ENCODE measurements around the gene L3MBTL2. TPM values are rescaled to one million over a fixed set of nuclear protein-coding genes. Genes with fewer than 3 reads are reported as not detected.

The L3MBTL2 gene
- total and polyA plus RNA-seq, 2 donors (not counting 1 experiment from before 2014, with no cell fraction given), result 22.5 to 37.3 TPM

DNA sequence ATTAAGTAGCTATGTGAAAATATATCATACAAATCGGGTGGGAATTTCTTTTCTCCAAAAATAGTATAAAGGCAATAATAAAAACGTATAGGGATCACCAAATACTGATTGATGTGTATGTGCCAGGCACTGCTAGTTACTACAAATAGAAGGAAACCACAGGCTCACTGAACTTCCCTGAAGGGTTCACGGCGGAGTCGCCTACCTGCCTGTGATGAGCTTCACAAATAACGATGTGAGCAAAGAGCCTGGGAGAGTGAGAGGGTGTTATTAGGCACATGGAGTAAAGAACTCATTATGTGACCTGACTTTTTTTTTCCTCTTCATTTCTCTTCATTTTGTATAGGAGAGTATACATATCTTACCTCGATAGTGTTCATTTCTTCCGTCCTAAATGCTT, 36.0 kb upstream of the L3MBTL2 start:
- 100% methylated on average over 3 of the region's 8 CpGs for WGBS (ENCODE audit: insufficient coverage)
- Histone ChIP-seq H3K4me2 (replicated peaks; ENCODE audit: low read depth, low read length, poor library complexity, severe bottlenecking) (no peak overlapping the region), H2AFZ (ENCODE audit: insufficient read depth, low read depth, low read length, poor library complexity, severe bottlenecking) (no peak overlapping the region), H3K9ac (ENCODE audit: low read length) (no peak overlapping the region), H3K9me3 (ENCODE audit: control extremely low read depth in 1 of 3, control insufficient read depth in 2 of 3, insufficient read depth in 1 of 3, low read length in 2 of 3) (no peaks in the 10 kb centered on the region), H3K4me3 (ENCODE audit: control extremely low read depth in 1 of 5, extremely low read depth in 1 of 5, insufficient read depth in 1 of 5, low read depth in 2 of 5, low read length in 4 of 5) (no peak overlapping the region), H4K20me1 (ENCODE audit: control insufficient read depth, insufficient read depth, low read length, poor library complexity, severe bottlenecking) (peaks cover 23% of the 10 kb centered on the region), H3K36me3 (replicated peaks in 1 of 2; ENCODE audit: control extremely low read depth in 1 of 2, control insufficient read depth in 1 of 2, extremely low read depth in 1 of 2, insufficient read depth in 2 of 2, low read length in 1 of 2) (peaks cover 29 to 75% of the 10 kb centered on the region in 2 experiments), H3K27me3 (replicated peaks in 1 of 4; ENCODE audit: control extremely low read depth in 1 of 4, control insufficient read depth in 3 of 4, insufficient read depth in 4 of 4, low read length in 3 of 4) (no peaks in the 10 kb centered on the region), H3K27ac (ENCODE audit: low read length in 2 of 2) (no peak overlapping the region), H3K79me2 (ENCODE audit: control insufficient read depth, insufficient read depth, low read length) (no peaks in the 10 kb centered on the region), H3K4me1 (ENCODE audit: control insufficient read depth in 2 of 2, insufficient read depth in 2 of 2, low read length in 2 of 2) (no peaks in the 10 kb centered on the region)
- ChIA-PET CTCF (no interaction called here), POLR2A (no interaction called here)
- Mint-ChIP-seq H3K27ac (no peak overlapping the region), H3K9me3 (ENCODE audit: insufficient read depth) (no peaks in the 10 kb centered on the region), H3K4me3 (no peak overlapping the region), H3K4me1 (no peaks in the 10 kb centered on the region), H3K27me3 (no peaks in the 10 kb centered on the region)
- intact Hi-C loops (cut with micrococcal nuclease), result no loop called here
- ATAC-seq (ENCODE audit: low read depth) (no peak), DNase-seq (no peak)
- no peak for TF ChIP-seq EZH2 (IDR thresholded peaks at IDR 0.05; ENCODE audit: borderline replicate concordance, insufficient read depth, low read depth, low read length, poor library complexity, severe bottlenecking)
- TF ChIP-seq, protein P1, sequence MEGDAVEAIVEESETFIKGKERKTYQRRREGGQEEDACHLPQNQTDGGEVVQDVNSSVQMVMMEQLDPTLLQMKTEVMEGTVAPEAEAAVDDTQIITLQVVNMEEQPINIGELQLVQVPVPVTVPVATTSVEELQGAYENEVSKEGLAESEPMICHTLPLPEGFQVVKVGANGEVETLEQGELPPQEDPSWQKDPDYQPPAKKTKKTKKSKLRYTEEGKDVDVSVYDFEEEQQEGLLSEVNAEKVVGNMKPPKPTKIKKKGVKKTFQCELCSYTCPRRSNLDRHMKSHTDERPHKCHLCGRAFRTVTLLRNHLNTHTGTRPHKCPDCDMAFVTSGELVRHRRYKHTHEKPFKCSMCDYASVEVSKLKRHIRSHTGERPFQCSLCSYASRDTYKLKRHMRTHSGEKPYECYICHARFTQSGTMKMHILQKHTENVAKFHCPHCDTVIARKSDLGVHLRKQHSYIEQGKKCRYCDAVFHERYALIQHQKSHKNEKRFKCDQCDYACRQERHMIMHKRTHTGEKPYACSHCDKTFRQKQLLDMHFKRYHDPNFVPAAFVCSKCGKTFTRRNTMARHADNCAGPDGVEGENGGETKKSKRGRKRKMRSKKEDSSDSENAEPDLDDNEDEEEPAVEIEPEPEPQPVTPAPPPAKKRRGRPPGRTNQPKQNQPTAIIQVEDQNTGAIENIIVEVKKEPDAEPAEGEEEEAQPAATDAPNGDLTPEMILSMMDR (IDR thresholded peaks at IDR 0.05), result no peak

DNA sequence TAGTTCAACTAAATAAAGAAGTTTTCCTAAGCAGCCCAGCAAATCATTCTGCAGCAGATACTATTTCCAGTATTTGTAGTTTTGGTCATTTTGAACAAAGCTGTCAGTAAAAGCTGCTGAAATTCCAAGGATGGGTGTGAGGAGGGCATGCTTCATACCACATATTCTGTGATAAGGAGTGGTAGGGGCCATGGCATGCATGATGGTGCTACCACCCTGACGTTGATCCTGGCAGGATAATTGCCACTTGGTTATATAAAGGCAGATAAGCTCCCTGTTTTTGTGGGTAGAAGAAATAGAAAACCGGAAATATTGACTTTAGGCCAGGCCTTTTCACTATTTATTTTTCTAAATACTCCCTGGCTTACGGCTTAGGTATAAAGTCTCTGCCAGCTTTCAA, 33.1 kb upstream of the L3MBTL2 start:
- Histone ChIP-seq H3K9me3 (ENCODE audit: control extremely low read depth in 1 of 3, control insufficient read depth in 2 of 3, insufficient read depth in 1 of 3, low read length in 2 of 3) (no peaks in the 10 kb centered on the region), H3K4me3 (ENCODE audit: control extremely low read depth in 1 of 5, extremely low read depth in 1 of 5, insufficient read depth in 1 of 5, low read depth in 2 of 5, low read length in 4 of 5) (no peak overlapping the region), H4K20me1 (ENCODE audit: control insufficient read depth, insufficient read depth, low read length, poor library complexity, severe bottlenecking) (peaks cover 11% of the 10 kb centered on the region), H3K27ac (ENCODE audit: low read length in 2 of 2) (no peak overlapping the region), H3K36me3 (replicated peaks in 1 of 2; ENCODE audit: control extremely low read depth in 1 of 2, control insufficient read depth in 1 of 2, extremely low read depth in 1 of 2, insufficient read depth in 2 of 2, low read length in 1 of 2) (peaks cover 39 to 87% of the 10 kb centered on the region in 2 experiments), H3K79me2 (ENCODE audit: control insufficient read depth, insufficient read depth, low read length) (no peaks in the 10 kb centered on the region), H3K4me2 (replicated peaks; ENCODE audit: low read depth, low read length, poor library complexity, severe bottlenecking) (no peak overlapping the region), H3K27me3 (replicated peaks in 1 of 4; ENCODE audit: control extremely low read depth in 1 of 4, control insufficient read depth in 3 of 4, insufficient read depth in 4 of 4, low read length in 3 of 4) (no peaks in the 10 kb centered on the region), H3K4me1 (ENCODE audit: control insufficient read depth in 2 of 2, insufficient read depth in 2 of 2, low read length in 2 of 2) (peaks cover 3 to 5% of the 10 kb centered on the region in 2 donors), H2AFZ (ENCODE audit: insufficient read depth, low read depth, low read length, poor library complexity, severe bottlenecking) (no peak overlapping the region), H3K9ac (ENCODE audit: low read length) (no peak overlapping the region)
- DNase-seq, result no peak
- Mint-ChIP-seq H3K27me3 (no peaks in the 10 kb centered on the region), H3K27ac (no peak overlapping the region), H3K4me1 (peaks cover 13% of the 10 kb centered on the region), H3K9me3 (ENCODE audit: insufficient read depth) (no peaks in the 10 kb centered on the region), H3K4me3 (no peak overlapping the region)
- POLR2A ChIA-PET, result no interaction called here
- no peak for TF ChIP-seq EZH2 (IDR thresholded peaks at IDR 0.05; ENCODE audit: borderline replicate concordance, insufficient read depth, low read depth, low read length, poor library complexity, severe bottlenecking)
- TF ChIP-seq, protein P1 (IDR thresholded peaks at IDR 0.05), result no peak
- intact Hi-C loops (cut with micrococcal nuclease), result no loop called here
- ATAC-seq (ENCODE audit: low read depth), result no peak
- no CpG with 5 or more reads among the region's 3 CpGs for WGBS (ENCODE audit: insufficient coverage)
- CTCF ChIA-PET, result interaction anchor here (1.3 to 3.1 kb wide), 2 partner anchors 13 to 250 kb away, joined by 3 to 11 read pairs; no protein-coding TSS in a partner anchor
